CD1c-positive myeloid dendritic cell (primary cell): ENCODE results near the gene TTC23.
"Not testable (repeated sequence)": the region's sequence is repeated elsewhere in the genome, so short reads cannot be mapped to it uniquely, and the experiment has no call there.

Experiments
- DNase-seq: peaks from one replicate; pipeline ENCODE4 v3.0.0-alpha.2; 2016; ENCODE audit errors: extremely low spot score

TTC23 gene

DNA sequence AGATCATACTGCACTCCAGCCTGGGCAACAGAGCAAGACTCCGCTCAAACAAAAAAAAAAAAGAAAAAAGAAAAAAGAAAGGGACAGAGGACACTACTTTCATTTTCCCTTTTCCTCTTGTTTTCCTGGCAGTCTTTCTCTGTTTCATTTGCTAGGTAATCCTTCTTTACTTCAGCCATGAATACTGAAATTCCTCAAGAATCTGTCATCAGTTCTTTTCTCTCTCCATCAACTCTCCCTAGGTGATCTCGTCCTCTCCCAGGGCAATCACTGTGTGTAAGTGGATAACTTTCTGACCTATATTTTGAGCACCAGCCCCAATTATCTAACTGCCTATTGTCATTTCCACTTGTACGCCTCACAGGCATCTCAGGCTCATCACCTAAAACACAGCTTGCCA is 51.5 kb downstream of the TTC23 start:
- DNase-seq: no peak

DNA sequence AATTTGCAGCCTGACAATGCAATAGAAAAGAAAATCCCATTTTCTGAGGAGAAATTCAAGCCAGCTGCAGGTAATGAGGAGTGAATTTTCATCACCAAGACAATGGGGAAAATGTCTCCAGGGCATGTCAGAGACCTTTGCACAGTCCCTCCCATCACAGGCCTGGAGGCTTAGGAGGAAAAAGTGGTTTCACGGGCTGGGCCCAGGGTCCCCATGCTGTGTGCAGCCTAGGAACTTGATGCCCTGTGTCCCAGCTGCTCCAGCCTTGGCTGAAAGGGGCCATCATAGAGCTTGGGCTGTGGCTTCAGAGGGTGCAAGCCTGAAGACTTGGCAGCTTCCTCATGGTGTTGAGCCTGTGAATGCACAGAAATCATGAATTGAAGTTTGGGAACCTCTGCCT is 57.2 kb downstream of the TTC23 start:
- DNase-seq: not testable (repeated sequence)

DNA sequence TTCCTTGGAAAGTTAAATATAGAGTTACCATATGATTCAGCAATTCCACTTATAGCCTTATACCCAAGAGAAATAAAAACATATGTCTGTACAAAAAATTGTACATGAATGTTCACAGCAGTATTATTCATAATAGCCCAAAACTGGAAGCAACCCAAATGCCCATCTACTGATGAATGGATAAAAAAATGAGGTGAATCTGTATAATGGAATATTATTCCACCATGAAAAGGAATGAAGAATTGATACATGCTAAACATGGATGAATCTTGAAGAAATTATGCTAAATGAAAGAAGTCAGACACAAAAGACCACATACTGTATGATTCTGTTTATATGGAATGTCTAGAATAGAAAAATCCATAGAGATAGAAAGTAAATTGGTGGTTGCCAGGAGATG is 61.4 kb downstream of the TTC23 start:
- no peak for DNase-seq

DNA sequence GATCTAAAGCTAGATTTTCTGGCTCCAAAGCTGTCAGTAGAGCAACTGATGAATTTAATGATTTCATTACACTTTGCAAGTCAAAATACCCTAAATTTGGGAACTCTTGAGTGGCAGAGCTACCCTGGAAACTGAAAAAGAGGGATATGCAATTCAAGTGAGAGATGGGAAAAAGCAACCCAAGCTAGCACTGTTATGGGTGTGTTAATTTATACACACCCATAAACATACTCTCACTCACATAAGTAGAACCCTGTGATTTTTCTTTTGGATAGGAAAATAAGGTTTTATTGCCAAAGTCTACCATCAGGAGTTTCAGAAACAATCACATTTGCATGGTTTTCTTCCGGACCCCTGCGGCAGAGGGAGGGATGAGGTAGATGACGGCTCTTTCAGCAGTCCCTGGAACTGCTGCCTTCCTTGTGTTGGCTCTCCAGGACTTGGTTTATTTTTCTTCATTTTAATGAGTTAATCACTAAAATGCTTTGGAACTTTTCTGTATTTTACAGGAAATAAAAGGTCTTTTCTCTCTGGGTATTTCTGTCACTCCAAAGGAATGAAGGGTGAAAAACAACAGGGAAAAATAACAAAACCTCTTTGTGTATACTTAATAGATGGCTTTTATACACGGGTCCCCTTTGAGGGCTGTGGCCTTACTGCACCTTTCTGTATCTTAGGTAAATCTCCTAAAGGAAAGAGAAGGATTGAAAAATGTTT is 63.8 kb downstream of the TTC23 start:
- DNase-seq: no peak

DNA sequence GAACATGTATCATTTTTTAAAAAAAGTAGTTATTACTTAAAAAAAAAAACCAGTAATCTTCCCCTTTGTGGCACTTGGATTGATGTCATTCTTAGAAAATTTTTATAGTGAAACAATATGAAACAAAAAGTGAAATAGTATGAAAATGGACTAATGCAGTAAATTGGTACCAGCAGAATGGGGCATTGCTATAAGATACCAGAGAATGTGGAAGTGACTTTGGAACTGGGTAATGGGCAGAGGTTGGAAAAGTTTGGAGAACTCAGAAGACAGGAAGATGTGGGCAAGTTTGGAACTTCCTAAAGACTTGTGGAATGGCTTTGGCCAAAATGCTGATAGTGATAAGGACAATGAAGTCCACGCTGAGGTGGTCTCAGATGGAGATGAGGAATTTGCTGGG is 66.6 kb downstream of the TTC23 start:
- no peak for DNase-seq

DNA sequence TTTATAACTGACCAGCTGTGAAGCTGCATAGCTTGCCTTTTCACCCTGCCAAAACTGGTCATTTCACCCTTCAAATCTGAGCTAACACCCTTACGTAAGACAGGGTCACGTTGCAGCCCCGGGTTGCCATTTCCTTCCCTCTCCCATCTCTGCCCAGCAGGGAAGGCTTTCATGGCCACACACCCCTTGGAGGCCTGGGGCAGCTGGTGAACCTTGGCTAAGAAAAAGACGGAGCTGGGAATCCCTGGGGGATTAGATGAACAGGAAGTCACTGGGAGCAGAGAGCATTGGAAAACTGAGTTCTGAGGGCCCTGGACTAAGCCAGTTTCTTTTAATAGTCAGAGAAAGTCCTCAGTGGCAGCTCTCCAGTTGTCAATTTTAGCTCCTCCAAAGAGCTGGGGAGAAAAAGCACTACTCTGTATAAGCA is 67.8 kb downstream of the TTC23 start:
- DNase-seq: no peak

DNA sequence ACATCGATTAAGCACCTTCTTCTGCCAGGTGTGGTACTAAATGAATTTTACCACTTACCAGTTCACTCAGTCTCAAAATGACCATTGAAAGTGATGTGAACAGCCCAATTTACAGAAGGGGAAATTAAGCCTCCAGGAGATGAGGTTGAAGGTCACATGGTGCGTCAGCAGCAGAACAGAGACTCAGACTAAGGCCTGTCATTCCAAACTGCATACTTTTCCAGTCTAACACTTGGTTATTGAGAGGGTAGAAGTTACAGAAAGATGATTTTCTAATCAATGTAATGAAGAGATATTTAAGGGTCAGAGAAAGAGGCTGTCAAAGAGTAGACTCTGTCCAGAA is 68.4 kb downstream of the TTC23 start:
- DNase-seq: no peak

DNA sequence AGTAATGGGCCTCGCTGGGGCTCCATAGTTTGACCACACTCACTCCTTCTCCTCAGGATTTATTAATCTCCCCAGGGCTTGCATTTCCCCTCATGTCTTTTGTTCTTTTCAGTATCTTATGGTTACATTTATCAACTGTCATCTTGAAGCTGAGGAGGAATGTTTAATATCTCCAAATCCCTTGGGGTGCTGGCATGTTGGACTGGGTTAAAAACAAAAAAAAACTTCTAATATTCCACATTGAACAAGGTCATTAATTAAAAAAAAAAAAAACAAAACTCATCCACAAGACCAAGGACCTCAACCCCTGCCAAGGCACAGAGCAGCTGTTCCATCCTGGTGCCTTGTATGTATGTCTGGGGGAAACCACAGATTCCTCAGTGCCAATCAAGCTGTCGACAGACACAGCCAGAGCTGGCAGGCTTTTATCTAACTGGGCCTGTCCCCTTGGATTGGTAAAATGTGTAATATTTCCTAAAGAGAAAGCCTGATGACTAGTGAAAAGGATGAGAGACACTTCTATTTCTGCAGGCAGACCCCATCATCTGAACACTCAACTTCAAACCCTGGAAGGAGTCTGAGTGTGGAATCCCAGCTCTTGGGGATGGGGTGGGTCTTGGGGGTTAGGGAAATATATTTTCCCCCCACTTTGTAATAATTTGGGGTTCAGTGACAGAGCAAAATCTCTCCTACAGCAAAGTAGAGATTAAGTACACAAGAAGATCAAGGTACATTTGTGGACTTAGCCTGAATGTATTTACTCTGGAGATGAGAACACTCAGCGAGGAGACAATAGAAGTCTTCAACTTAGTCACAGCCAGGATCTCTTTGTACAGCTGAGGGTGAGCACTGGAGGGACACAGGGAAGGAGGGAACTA is 69.1 kb downstream of the TTC23 start:
- no peak for DNase-seq

DNA sequence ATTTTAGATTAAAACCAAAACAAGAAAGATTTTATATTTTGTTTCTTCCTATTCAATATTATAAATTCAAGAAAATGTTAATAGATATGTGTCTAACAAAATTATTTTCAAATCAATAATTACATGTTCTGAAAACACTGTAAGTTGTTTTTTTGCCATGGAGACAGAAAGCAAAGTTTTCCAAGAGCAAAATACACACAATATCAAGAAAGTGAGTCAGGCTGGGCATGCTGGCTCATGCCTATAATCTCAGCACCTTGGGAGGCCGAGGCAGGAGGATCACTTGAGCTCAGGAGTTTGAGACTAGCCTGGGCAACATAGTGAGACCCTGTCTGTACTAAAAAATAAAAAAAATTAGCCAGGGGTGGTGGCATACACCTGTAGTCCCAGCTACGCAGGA is 71.7 kb downstream of the TTC23 start:
- DNase-seq: no peak

DNA sequence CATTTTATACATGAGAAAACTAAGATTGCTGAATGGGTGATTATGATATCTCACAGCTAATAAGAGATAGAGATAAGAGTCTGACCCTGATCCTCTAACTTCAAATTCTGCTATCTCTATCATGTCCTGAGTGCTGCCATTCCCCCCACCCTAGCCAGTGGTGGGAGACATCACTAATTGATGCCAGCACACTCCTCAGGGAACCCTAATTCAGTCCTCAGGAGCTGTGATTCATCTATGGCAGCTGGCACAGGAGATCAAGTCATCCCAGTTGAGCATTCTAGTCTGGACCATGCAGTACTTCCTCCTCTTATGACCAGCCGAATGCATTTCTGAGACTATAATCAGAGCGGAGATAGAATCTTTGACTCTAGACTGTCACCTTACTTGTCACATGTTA is 72.6 kb downstream of the TTC23 start:
- no peak for DNase-seq

DNA sequence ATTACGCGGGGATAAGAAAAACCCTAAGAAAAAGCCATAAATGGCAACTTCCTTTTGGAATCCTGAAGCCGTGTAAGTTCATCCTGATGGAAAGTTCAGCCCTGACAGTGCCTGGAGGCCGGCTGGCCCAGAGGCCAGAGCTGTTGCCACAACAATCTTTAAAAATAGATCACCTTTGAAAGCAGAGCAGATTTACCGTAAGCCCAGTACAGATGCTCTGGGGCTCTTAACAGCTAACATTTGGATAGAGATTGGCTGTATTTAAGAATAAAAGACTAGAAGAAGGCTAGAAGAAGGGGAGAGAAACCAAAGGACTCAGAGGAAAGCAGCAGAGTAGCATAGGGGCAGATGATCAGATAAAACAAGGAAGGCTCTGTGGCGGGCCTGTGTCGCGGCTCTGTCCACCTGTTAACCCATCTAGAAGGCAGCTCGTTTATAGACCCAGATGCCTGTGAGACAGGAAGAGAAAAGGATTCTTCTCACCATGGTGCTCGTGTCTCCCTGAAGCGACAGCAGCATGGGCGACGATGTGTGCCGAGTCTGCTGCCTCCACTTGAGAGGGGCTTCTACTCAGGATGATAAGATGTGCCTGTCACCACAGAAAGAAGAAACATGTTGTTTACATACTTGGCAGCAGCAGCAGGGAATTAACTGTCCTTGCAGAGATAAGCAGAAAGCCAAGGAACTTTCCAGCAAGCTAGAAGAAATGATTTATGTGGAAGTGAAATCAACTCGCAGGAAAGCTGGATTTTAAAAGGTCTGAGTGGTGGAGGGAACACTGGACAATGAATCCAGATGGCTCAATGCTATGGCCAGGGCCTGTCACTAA is 74.6 kb downstream of the TTC23 start:
- no peak for DNase-seq

DNA sequence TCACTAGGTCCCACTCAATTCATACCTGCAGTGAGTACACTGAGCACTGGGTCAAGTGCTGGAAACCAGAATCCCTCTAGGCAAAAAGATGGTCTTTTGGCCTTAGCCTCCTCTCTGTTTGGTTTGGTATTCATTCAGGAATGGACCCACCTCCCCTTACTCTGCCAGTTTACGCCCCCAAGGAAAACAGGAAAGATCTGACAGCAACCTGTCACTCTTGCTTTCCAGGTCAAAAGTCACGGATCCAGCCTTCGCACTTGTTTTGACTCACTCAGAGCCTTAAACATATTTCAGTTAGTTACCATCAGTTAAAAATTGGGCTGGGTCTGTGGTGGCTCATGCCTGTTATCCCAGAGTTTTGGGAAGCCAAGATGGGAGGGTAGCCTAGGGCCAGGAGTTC is 76.4 kb downstream of the TTC23 start:
- DNase-seq: no peak

DNA sequence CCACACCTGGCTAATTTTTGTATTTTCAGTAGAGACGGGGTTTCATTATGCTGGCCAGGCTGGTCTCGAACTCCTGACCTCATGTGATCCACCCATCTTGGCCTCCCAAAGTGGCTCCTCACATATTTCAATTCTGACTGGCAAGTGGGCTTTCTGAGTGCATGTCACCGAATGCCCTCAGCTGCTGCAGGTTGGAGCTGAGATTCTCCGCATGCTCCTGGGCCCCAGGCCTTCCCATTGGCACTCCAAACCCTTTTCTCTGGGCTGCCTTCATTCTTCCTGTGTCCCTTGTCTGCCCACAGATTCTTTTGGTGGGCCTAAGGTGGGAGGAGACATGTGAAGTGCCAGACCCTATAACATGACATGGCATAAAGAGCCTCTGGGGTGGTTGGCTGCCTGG is 77.2 kb downstream of the TTC23 start:
- no peak for DNase-seq

DNA sequence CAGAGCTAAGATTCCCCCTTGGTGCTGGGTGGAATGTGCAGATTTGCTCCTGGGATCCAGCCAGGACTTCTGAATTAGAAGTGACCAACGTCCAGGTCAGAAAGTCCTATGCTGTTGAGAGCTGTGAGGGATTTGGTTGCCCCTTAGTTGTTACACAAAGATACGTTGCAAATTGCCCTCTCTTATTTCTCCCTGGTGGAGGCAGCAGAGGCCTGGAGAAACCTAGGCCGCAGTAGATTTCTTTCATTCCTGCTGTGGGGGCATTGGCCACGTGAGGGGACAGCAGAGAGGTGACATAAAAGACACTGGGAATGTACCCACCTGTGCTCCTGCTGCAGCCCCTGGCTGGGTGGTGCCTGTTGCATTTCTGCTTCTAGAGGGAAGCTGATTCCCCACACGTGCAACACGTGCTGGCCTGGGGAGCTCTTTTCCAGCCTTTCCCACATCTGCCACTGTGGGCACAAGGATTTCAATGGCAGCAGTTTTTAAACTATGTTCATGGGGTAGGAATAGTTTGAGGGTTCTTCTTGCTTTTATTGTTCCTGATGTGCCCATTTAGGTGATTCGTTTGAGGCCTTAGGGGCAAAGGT is 78.8 kb downstream of the TTC23 start:
- DNase-seq: no peak

DNA sequence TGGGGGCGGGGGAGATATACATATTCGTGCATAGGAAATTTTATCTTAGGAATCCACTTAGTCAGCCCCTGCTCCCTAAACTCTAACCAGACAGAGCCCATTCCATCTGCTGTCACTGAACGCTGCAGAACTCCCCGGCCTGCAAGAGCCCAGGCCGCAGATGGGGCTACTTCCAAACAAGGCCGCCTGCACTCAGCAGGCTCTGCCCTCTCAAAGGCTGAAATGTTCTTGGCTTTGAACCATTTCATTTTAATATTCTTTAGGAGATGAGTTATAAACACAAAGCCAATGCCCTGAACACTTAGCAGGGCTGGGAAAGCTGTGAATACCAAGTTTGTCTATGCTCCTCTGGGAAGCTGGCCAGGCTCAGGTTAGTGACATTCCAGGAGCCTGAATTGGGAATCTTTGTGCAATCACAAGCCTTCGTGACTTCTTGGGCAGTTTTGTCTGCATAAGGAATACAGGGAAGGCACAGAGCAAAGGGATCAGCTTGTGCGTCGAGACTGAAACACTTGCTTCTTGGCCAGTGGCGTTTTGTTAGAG is 79.5 kb downstream of the TTC23 start:
- DNase-seq: no peak

DNA sequence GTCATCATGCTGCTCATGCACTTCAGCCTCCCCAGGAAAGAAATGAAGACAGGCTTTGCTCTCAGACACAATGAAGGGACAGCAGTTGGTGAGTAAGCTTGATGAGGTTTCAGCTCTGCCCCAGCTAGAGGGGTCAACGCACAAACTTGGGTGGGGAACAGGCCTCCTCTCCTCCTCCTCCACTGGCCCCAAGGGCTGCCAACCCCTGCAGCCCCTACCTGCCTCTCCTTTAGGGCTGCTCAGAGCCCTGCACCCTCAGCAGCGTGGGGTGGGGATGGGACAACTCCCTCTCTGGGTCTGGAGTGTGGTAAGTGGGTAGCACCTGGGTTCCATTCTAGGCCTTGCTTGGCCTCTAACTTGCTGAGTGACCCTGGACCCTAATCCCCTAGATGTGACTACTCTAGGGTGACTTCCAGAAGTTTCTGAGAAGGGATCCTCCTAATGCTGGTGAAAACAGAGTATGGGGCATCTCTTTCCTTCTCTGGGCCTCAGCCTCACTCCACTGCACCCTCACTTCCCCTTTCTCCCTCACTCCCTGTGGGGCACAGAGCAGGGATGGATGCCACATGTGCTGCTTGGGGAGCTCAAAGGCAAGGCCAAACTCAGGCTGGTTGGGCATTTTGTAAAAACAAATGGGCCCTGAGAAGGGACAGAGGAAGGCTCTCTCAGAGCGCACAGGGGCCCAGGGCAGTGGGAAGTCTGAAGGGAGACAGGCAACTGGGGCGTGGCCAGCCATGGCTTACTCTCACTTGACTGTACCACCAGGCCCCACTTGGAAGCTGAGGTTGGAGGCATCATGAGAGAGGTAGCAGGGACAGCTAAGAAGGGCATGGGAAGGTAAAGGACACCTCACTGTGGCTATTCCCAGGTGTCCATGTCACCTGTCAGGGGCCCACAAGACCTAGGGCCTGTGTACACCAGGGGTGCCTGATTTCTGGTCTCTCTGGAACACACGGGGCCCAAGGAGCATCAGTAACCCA is 80.5 kb downstream of the TTC23 start:
- DNase-seq: no peak

DNA sequence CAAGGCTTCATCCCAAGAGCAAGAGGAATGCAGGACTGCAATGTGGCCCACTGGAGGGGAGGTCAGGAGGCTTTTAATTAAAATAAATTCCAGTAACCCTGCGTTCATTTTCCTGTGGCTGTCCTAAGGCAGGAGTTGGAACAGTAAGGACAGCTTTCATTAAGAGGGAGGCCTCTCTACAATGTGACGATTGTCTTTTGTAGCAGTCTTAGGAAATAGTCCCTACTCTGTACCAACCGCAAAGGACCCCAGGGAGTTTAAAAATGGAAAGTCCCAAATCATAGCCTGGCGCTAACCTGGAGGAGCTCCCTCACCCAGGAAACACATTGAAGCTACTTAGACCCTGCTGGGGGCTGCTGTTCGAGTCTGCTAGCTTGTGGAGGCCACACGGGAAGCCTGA is 81.7 kb downstream of the TTC23 start:
- DNase-seq: no peak

DNA sequence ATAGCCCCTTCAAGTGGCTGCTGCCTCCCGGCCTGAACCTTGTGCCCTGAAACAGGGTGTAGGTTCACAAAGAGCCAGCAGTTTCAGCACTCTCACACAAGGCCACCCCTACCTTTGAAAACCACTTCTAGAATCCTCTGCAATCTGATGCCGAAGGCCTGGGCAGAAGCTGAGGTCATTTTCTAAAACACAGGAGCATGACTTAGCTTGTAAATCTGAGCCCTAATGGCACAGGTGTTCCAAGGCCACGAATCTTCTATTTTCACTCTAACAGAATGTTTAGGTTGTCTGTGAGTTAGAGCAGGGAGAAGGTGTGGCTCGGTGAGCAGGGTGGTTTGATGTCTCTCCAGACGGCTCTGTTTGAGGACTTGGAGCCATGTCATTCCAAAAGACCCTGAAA is 82.2 kb downstream of the TTC23 start:
- DNase-seq: no peak

DNA sequence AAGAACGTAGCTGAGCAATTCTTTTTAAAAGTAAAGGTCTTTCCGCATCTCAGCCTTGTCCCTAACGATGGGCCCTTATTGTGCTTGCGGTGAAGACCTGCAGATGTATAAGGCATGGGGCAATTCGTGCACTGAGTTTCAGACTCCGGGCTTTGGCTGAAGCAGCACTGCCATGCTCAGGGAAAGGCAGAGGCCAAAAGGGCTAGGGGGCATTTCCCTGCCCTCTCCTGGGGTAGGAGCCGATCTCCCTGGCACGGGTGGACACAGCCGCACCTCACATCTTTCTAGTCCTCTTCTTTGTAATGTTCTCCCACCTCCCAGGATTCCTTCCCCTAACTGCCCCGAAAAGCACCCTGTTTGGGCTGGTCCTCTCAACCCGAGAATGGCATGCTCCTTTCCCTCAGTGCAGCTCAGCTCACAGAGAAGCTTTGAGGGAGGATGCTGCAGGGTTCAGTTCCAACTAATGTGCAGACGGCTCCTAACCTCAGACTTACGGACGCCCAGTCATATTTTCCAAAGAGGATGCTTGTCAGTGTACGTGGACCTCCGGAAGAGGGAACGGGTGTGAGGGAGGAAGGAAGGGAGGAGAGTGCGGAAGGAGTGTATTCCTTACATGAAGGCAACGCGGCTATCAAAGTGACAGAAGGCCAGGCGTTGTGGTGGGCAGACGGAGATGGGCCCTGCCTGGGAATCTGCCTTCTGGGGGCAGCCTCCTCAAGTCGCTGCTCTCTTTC is 83.3 kb downstream of the TTC23 start:
- no peak for DNase-seq
